GM23338 (cell line): Measurements from ENCODE around the gene FOXF1.

Source experiments
- CREB1 ChIP-seq: fragments of 250-450 bp; sonication (Bioruptor Pico); IDR thresholded peaks from 2 replicates; pipeline ENCODE4 v1.5.0; 2020; ENCODE audit warnings: low read depth, mild to moderate bottlenecking, moderate library complexity
- CTCF ChIP-seq, 2 experiments: fragments of 200-600 bp in 1 of 2; sonication (generic) in 1 of 2; conservative IDR thresholded peaks; 2 replicates each; pipeline versions ENCODE4 v1.5.1 to v1.6.1; 2016 to 2017; ENCODE audit warnings: antibody characterized with exemption in 2 of 2, low read depth in 2 of 2, mild to moderate bottlenecking in 2 of 2, moderate library complexity in 1 of 2
- ETS1 ChIP-seq: IDR thresholded peaks from 2 replicates; pipeline ENCODE4 v1.6.1; 2016; ENCODE audit warnings: antibody characterized with exemption
- EZH2 ChIP-seq: fragments of 200-600 bp; sonication (generic); IDR thresholded peaks from one replicate; pipeline ENCODE4 v1.8.0; 2017; ENCODE audit warnings: antibody characterized with exemption, mild to moderate bottlenecking, low read depth; ENCODE audit not compliant: unreplicated experiment
- EZH2phosphoT487 ChIP-seq: fragments of 200-600 bp; sonication (generic); IDR thresholded peaks from one replicate; pipeline ENCODE4 v1.8.1; 2018; ENCODE audit warnings: antibody characterized with exemption; ENCODE audit not compliant: unreplicated experiment
- JUNB ChIP-seq: IDR thresholded peaks from one replicate; pipeline ENCODE4 v1.6.1; 2016; ENCODE audit warnings: antibody characterized with exemption; ENCODE audit not compliant: unreplicated experiment
- NANOG ChIP-seq: IDR thresholded peaks from 2 replicates; pipeline ENCODE4 v1.6.1; 2016; ENCODE audit warnings: antibody characterized with exemption, borderline replicate concordance
- POLR2AphosphoS5 ChIP-seq: IDR thresholded peaks from 2 replicates; pipeline ENCODE4 v1.6.1; 2016; ENCODE audit warnings: antibody characterized with exemption, low read depth
- REST ChIP-seq: IDR thresholded peaks from one replicate; pipeline ENCODE4 v1.6.1; 2018; ENCODE audit warnings: antibody characterized with exemption; ENCODE audit not compliant: unreplicated experiment
- STAT1 ChIP-seq: IDR thresholded peaks from one replicate; pipeline ENCODE4 v1.6.1; 2016; ENCODE audit warnings: antibody characterized with exemption; ENCODE audit not compliant: unreplicated experiment
- ZNF114 ChIP-seq: fragments of 250-450 bp; sonication (Bioruptor Pico); IDR thresholded peaks from 2 replicates; pipeline ENCODE4 v1.5.0; 2020; ENCODE audit warnings: mild to moderate bottlenecking, moderate library complexity
- ZNF331 ChIP-seq: fragments of 250-450 bp; sonication (Bioruptor Pico); IDR thresholded peaks from 2 replicates; pipeline ENCODE4 v1.5.0; 2020; ENCODE audit warnings: low read depth, mild to moderate bottlenecking, moderate library complexity
- ZNF462 ChIP-seq: fragments of 250-450 bp; sonication (Bioruptor Pico); IDR thresholded peaks from 2 replicates; pipeline ENCODE4 v1.5.0; 2020; ENCODE audit warnings: mild to moderate bottlenecking, moderate library complexity

GRCh38 chr16:86528061-86528929, 18.0 kb downstream of the FOXF1 start:
- TF ChIP-seq CTCF (conservative IDR thresholded peaks at IDR 0.05; ENCODE audit: low read depth in 2 of 2) (peak; percentile 10 to 24; a peak in 2 of 4 replicates), POLR2AphosphoS5 (no peak), EZH2 (no peak), CREB1 (no peak), EZH2phosphoT487 (no peak), STAT1 (no peak), REST (no peak), JUNB (no peak), ZNF331 (CRISPR knock-in tag) (no peak), ZNF114 (CRISPR knock-in tag) (no peak), ETS1 (no peak), NANOG (no peak), ZNF462 (CRISPR knock-in tag) (no peak)
